HG03175 (cell line): ENCODE data around the gene LRFN4.
A peak's percentile ranks its signal among the peaks of the same experiment; 100 is the strongest.

Source experiments
- ATAC-seq: cut with Tn5 transposase; IDR thresholded peaks from one replicate; pipeline ENCODE4 v1.9.1; 2021; ENCODE audit warnings: mild to moderate bottlenecking, moderate library complexity; ENCODE audit not compliant: unreplicated experiment

Gene LRFN4

DNA sequence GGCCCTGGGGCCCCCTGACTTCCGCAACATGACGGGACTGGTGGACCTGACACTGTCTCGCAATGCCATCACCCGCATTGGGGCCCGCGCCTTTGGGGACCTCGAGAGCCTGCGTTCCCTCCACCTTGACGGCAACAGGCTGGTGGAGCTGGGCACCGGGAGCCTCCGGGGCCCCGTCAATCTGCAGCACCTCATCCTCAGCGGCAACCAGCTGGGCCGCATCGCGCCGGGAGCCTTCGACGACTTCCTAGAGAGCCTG is 992 bp downstream of the LRFN4 start:
- no peak for ATAC-seq

DNA sequence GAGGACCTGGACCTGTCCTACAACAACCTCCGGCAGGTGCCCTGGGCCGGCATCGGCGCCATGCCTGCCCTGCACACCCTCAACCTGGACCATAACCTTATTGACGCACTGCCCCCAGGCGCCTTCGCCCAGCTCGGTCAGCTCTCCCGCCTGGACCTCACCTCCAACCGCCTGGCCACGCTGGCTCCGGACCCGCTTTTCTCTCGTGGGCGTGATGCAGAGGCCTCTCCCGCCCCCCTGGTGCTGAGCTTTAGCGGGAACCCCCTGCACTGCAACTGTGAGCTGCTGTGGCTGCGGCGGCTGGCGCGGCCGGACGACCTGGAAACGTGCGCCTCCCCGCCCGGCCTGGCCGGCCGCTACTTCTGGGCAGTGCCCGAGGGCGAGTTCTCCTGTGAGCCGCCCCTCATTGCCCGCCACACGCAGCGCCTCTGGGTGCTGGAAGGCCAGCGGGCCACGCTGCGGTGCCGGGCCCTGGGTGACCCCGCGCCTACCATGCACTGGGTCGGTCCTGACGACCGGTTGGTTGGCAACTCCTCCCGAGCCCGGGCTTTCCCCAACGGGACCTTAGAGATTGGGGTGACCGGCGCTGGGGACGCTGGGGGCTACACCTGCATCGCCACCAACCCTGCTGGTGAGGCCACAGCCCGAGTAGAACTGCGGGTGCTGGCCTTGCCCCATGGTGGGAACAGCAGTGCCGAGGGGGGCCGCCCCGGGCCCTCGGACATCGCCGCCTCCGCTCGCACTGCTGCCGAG is 1.5 kb downstream of the LRFN4 start:
- ATAC-seq, result no peak

GRCh38 chr11:66858939-66859685 is 2.2 kb downstream of the LRFN4 start:
- ATAC-seq, result no peak

DNA sequence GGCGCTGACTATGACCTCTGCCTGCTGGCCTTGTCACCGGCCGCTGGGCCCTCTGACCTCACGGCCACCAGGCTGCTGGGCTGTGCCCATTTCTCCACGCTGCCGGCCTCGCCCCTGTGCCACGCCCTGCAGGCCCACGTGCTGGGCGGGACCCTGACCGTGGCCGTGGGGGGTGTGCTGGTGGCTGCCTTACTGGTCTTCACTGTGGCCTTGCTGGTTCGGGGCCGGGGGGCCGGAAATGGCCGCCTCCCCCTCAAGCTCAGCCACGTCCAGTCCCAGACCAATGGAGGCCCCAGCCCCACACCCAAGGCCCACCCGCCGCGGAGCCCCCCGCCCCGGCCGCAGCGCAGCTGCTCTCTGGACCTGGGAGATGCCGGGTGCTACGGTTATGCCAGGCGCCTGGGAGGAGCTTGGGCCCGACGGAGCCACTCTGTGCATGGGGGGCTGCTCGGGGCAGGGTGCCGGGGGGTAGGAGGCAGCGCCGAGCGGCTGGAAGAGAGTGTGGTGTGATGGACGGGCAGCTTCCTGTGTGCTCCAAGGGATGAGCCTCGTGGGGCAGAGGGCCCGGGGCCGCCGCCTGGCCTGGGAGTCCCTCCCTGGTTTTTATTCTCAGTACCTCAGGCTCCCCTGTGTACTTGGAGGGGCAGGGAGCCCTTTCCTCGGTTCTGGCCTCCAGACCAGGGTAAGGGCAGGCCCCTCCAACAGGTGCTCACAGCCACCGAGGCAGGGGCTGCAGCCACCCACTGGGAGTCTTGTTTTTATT is 3.0 kb downstream of the LRFN4 start:
- ATAC-seq, result no peak

DNA sequence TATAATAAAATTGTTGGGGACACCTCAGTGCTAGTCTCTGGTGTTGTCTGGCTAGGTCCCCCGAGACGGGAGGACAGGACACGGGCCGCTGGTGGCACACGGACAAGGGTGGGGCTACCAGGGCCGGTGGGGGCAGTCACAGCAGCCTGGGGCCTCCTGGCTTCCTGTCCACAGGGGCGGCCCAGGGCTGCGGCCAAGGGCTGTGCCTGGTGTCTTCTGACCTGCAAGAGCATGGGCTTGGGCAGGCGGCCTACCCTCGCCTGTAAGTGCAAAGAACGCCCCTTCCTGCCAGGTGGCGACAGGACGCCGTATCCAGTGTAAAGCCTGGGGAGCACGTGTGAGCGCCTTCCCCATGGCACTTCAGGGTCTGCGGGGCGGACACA is 3.6 kb downstream of the LRFN4 start:
- no peak for ATAC-seq

- no peak for ATAC-seq
Observed at GRCh38 chr11:66861038-66861773, 4.3 kb downstream of the LRFN4 start.

DNA sequence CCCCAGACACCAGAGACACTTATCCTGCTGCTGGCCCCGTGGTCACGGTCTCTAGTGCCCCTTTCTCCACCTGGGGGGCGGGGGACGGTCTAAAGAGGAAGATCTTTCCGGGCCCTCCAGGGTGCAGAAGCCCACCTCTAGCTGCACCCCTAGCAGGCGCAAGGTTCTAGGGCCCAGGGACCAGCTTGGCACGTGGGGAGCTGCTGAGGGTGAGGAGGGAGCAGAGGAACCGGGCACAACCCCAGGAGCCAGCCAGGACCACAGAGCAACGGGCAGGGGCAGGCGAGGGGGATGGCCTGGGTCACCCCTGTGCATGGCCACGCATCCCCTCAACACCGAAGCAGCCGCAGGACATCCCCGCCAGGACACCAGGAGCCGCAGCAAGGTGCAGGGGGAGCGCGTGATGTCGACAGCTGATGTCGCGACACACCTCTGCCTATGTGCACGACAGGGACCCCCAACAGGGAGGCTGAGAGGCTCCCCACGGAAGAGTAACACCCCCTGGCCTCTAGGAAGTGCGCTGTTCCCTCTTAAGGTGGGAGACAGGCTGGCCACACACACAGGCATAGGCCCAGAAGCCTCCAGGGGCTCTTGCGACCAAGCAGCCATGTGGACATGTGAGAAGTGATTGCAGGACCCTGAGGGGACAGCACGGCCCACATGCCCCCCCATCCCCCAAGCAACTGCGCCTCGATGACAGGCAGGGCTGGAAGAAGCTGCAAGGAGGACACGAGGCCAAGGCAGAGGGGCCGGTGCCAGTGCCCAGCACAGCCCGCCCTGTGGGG is 5.1 kb downstream of the LRFN4 start:
- no peak for ATAC-seq

DNA sequence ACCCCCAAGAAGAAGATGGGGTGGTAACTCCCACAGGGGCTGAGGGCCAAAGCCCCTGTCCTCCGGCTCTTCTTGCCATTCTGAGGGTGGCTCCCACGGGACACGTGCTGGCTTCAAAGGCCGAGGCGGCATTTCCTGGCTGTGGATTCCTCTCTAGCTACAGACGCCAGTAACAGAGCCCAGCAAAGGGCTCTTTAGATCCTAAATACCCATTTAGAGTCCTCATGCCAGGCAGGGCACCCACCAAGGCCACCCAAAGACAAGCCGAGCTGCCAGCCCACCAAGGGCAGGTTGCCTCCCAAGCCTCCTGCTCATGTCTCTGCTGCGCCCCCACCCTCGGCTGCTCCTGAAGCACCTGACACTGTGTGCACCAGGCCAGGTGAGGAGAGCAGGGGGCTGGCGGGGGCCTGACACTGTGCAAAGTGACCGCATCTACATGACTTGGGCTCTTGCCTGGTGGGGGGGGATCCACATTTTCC is 5.7 kb downstream of the LRFN4 start:
- ATAC-seq, result no peak

- no peak for ATAC-seq
Observed at GRCh38 chr11:66863428-66864125, 6.7 kb downstream of the LRFN4 start.

GRCh38 chr11:66864172-66864901 is 7.5 kb downstream of the LRFN4 start:
- ATAC-seq, result no peak

DNA sequence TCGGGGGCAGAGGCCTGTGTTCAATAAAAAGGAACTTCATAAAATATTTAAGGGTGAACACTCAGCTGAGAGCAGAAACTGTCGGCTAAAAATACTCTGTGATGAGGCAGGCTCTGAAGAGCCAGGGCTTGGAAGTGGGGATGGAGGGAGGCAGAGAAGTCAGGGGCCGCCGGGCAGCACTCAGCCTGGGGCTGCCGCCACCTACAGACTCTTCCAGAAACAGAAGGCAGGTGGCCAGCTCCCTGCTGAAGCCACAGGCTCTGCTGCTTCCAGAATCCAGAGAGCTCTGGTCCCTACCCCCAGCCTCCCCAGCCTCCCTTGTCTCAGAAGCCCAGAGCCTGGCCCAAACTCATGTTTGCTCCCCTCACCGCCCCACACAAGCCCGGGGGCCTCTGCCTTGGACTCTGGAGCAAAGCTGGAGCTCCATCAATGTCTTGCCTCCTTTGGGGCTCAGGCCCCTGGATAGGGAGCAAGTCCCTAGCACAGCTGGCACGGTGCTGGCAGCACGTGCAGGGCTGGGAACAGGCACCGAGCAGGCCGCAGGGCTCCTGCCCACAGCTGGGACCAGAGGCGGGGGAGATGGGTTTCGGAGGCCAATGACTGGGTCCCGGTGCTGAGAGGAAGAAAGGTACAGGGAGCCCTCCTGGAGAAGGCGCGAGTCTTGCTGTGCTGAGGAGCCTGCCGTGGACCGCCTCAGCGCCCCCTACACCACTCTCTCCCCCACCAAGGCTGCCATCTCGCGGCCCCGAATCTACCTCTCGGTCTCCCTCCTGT is 8.2 kb downstream of the LRFN4 start:
- no peak for ATAC-seq

DNA sequence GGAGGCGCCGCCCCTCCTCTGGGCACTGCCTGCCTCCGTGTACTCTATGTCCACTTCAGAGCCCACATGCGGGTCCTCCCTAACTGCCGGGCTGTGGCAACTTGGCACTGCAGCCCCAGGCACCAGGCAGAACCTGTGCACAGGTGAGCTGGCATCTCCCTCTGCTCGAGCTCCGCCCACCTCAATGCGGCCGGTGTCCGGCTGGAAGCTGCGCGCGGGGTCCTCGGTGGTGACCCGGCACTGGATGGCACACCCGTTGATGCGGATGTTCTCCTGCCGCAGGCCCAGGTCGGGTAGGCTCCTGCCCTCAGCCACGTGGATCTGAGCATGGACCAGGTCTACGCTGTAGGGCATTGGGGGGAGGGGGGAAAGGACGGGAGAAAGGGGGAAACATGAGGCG is 9.1 kb downstream of the LRFN4 start:
- no peak for ATAC-seq

DNA sequence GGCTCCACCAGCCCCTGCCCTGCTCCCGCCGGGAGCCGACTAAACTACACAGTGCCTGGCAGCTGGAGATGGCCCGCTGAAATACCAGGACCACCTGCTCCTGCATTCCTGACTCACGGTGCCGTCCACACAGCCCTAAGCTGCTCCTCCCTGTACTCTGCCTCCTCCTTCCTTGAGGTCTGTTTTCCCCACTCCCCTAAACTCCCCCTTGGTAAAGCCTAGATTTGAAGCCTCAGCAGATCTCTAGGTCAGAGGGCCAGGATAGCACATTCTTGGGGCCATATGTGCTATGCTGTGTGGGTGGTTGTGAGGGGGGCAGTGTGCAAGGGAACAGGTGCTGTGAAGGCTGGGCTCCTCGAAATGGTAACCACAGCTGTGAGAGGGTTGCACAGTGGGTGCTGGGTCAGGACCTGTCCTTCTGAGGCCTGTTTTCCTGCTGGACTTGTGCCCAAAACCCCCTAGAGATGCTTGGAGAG is 9.7 kb downstream of the LRFN4 start:
- no peak for ATAC-seq

DNA sequence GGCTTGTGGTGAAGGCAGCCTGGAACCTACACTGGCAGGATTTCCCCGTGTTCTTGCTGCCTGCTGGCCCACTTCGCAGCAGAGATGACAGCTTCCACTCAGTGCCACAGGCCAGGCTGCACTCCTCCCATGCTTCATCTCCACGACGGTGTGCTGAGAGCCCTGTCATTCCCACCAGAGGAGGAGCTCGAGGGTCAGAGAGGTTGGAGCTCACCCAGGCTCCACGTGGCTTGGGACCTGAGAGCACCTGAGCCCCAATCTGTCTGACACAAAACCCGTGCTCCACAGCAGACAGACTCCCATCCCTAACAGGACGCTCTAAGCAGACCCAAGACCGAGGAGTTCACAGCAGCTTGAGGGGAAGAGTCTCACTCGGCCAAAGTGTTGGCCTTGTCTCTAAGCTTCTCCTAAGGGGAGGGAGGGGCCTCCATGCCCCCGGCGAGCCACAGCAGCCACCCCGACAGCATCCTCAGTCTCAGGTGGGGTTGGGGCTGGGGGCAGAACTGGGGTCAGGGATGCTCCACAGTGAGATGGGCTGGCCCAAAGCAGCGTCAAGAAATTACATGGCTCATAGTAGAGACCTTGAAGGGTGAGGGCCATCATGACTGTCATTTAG is 10.7 kb downstream of the LRFN4 start:
- no peak for ATAC-seq

DNA sequence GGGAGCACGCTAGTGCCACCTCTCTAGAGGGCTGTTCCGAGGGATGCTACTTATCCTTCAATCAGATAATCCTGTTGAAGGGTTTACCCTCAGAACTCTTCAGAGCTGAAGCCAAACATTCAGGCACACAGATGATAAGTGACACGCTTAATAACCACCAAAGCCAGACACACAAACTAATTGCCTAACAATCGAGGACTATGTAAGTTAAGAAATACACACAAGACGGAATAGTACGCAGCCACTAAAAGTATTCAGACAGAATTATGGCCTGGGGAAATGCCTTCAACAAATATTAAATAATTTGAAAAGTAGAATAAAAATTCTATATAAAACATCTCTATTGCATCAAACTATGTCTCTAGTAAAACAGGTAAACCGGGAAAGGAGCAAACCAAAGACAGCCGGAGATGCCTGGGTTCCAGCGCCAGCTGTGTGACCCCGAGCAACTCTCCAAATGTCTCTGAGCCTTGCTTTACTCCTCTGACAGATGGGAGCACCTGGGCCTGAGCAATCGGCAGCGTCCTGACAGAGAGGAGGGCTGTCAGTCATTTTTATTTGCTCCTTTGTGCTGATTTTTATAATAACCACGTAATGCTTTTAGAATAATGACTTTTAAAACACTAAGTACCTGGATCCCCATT is 11.3 kb downstream of the LRFN4 start:
- no peak for ATAC-seq

- ATAC-seq, result peak; percentile 83
Observed at GRCh38 chr11:66868726-66869566, 12.1 kb downstream of the LRFN4 start.

GRCh38 chr11:66869567-66869870 is 12.7 kb downstream of the LRFN4 start:
- ATAC-seq, result no peak
